ENCODE data around the gene YIPF3. TPM values are rescaled to one million over a fixed set of nuclear protein-coding genes. Genes with fewer than 3 reads are reported as not detected.

Gene YIPF3
- total and polyA plus RNA-seq, 8 donors, result 101 to 137 (median 130) TPM

DNA sequence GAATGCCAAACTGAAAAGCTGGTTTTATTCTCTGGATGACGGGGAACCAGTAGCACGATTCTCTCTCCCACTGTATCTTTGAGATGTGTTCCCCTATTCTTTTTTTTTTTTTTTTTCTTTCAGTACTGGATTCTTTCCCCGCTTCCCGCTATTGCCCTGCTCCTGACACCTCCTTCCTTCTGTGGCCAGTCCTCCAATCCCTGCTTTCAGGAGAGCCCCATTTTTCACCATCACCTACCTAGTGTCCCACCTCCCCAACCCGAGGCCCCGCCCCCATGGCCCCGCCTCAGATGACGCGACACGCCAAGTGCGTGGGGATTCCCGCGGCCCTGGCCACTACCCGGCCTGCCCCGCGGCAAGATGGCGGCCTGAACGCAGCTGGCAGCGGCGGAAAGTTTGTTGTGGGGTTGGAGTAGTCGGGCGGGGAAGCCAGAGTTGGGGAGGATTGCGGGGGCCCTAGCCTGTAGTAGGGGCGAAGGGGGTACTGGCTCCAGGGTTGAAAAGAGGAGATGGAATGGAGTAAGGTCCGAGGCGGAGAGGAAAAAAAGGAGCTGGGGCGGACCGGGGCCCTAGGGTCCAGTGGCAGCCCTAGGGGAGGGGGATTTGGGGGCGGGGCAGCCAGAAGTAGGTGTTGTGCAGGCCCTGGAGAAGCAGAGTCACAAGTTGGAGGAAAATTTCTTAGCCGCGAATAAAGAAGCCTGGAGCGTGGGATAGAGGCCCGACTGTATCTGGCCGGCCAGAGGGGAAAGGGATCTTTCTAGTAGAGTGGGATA, 39.3 kb downstream of the YIPF3 start, which contains the start of gene TJAP1:
Gene TJAP1 (plus strand): TSS at position 336 of the 773 bp plus-strand sequence. CDS start 21,432 bp downstream, outside the sequence.
- Histone ChIP-seq H3K4me3 (peak within 1 kb of the TSS; percentile 57 to 70), H3K27me3 (peaks cover 0 to under 1% of the 10 kb centered on the region in 2 donors), H3K9me3 (no peaks in the 10 kb centered on the region), H3K27ac (peak within 1 kb of the TSS in 1 of 2 donors; percentile 75), H3K4me1 (peaks cover 12 to 25% of the 10 kb centered on the region in 2 donors), H3K36me3 (no peaks in the 10 kb centered on the region)
- intact Hi-C loops (cut with DNase I), result no loop called here
- peak; percentile 100 for ATAC-seq
- TF ChIP-seq CTCF (IDR thresholded peaks at IDR 0.05), result no peak
- peak; percentile 88 to 100 (median 94) for DNase-seq

GRCh38 chr6:43476746-43477145, 40.0 kb downstream of the YIPF3 start:
- peaks cover 12 to 25% of the 10 kb centered on the region in 2 donors for H3K4me1 ChIP-seq
- peak overlapping the region in 1 of 2 donors; percentile 75 for H3K27ac ChIP-seq
- ATAC-seq (no peak), DNase-seq (no peak)
- H3K9me3 ChIP-seq, result no peaks in the 10 kb centered on the region
- peaks cover 0 to 7% of the 10 kb centered on the region in 2 donors for H3K27me3 ChIP-seq
- TF ChIP-seq CTCF (IDR thresholded peaks at IDR 0.05), result no peak
- intact Hi-C loops (cut with DNase I), result no loop called here
- H3K36me3 ChIP-seq, result no peaks in the 10 kb centered on the region
- peak overlapping the region; percentile 57 to 70 for H3K4me3 ChIP-seq

DNA sequence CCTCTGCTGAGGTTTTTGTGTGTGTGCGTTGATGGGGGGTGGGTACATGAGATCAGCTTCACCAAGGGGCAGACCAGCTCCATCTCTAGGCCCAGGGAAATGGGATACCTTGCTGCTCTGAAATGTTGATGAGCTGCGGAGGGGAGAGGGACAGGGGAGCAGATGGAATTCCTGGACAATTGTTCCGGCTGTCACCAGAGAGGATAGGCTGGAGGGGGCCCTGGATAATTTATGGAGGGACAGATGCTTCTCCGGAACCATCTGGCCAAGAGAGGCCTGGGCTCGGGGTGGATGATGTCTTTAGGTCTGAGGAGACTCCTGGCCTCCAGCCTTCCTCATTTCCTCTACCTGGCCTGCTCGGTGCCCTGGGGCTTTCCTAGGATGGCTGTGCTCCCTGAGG, 41.2 kb downstream of the YIPF3 start:
- Histone ChIP-seq H3K4me3 (no peak overlapping the region), H3K36me3 (no peaks in the 10 kb centered on the region), H3K27me3 (peaks cover 0 to 14% of the 10 kb centered on the region in 2 donors), H3K4me1 (peaks cover 12 to 25% of the 10 kb centered on the region in 2 donors), H3K27ac (no peak overlapping the region), H3K9me3 (no peaks in the 10 kb centered on the region)
- ATAC-seq (no peak), DNase-seq (no peak)
- intact Hi-C loops (cut with DNase I), result no loop called here
- TF ChIP-seq CTCF (IDR thresholded peaks at IDR 0.05), result no peak

DNA sequence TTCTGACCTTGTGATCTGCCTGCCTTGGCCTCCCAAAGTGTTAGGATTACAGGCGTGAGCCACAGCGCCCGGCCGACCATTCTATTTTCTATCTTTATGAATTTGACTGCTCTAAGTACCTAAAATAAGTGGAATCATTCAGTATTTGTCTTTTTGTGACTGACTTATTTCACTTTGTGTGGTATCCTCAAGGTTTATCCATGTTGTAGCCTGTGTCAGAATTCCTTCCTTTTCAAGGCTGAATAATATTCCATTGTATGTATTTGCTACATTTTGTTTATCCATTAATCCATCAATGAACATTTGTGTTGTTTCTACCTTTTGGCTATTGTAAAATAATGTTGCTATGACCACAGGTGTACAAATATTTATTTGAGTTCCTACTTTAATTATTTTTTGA, 44.2 kb downstream of the YIPF3 start:
- Histone ChIP-seq H3K36me3 (no peaks in the 10 kb centered on the region), H3K9me3 (no peaks in the 10 kb centered on the region), H3K4me3 (no peak overlapping the region), H3K27me3 (peaks cover 0 to 19% of the 10 kb centered on the region in 2 donors), H3K27ac (no peak overlapping the region), H3K4me1 (peaks cover 4 to 6% of the 10 kb centered on the region in 2 donors)
- no peak for ATAC-seq
- intact Hi-C loops (cut with DNase I), result no loop called here
- TF ChIP-seq CTCF (IDR thresholded peaks at IDR 0.05), result no peak
- no peak for DNase-seq

DNA sequence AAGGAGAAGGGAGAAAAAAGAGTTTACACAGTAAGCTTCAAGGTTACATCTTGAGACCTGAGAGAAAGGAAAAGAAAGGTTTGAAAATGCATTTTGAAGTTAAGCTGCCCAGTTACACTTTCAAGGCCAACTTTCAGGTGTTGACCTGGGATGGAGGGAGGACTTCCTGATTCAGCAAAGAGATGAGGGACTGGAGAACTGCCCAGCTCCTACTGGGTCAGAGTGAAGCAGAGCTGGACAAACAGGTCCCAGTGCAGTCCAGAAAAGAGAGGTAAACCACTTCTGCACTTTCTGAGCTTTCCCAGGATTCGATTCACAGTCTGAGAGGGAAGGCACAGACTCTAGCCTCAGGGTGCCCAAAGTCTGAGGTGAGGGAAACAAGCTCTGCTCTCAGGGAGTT, 45.3 kb downstream of the YIPF3 start:
- intact Hi-C loops (cut with DNase I), result no loop called here
- Histone ChIP-seq H3K27me3 (peaks cover 0 to 19% of the 10 kb centered on the region in 2 donors), H3K9me3 (no peaks in the 10 kb centered on the region), H3K36me3 (no peaks in the 10 kb centered on the region), H3K27ac (no peak overlapping the region), H3K4me3 (no peak overlapping the region), H3K4me1 (no peaks in the 10 kb centered on the region)
- no peak for TF ChIP-seq CTCF (IDR thresholded peaks at IDR 0.05)
- ATAC-seq (no peak), DNase-seq (no peak)
